ENCODE data around the gene PCNX2. TPM values are rescaled to one million over a fixed set of nuclear protein-coding genes. Genes with fewer than 3 reads are reported as not detected.

Gene PCNX2
- total RNA-seq, 1 experiment from 2014 or later: 20.2 TPM

DNA sequence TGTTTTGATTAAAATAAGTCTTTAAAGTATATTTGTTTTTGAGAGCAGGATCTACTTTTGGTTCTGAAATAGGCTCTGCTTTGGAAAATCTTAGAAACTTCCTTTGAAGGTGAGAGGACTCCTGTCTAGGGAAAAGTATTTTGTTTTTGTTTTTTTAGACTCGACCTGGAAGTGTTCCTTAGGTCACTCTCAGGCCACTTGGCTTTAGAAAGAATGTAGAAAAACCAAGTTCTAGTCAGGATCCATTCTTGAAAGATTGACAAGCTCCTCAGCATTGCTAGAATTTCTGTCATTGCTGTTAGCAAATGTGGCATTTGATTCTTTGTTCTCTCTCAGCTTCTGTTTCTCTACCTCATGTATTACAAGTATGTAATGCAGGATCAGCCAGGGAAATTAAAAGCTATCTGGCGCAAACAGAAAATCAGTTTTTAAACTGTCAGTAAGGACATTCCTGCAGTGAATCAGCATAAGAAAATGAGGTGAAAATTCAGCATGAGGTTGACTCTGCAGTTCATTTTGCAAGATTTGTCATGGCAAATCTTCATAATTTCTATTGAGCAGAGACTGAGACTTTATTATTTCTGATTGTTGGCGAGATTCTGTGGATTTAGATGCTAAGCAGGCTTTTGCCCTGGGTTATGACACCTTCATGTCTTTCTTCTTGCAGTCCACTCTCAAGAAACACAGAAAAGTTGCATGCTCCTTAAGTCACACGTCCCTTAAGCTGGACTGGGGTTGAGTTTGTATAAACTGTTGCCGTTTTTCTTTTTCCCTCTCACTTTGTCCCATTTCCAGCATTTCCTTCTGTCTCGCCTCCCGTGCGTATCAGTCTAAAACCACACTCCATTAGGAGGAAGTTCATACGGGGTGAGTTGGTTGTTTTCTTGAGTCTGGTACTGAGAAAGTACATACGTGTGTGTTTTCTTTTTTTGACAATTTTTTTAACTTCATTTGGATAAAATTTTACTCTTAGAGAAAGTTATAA is 332.5 kb downstream of the PCNX2 start:
- no peak for DNase-seq (ENCODE audit: low spot score)

DNA sequence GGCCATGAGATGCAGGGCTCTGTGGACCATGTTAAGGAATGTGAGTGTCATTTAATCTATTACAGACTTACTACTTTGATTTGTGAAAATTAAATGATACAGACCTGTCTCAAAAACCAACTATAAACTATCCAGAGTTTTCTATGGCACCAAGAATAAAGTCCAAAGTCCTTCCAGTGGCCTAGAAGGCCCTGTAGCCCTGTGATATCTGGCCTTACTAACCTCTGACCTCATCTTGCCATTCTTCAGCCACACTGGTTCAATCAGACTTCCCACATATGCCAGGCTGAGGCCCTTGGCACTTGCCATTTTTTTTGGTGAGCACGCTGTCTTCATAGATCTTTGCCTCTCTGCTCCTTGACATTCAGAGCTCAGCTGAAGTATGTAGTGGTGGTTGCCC is 337.5 kb downstream of the PCNX2 start:
- DNase-seq (ENCODE audit: low spot score): no peak

GRCh38 chr1:232956081-232956480 is 339.4 kb downstream of the PCNX2 start:
- DNase-seq (ENCODE audit: low spot score): no peak

DNA sequence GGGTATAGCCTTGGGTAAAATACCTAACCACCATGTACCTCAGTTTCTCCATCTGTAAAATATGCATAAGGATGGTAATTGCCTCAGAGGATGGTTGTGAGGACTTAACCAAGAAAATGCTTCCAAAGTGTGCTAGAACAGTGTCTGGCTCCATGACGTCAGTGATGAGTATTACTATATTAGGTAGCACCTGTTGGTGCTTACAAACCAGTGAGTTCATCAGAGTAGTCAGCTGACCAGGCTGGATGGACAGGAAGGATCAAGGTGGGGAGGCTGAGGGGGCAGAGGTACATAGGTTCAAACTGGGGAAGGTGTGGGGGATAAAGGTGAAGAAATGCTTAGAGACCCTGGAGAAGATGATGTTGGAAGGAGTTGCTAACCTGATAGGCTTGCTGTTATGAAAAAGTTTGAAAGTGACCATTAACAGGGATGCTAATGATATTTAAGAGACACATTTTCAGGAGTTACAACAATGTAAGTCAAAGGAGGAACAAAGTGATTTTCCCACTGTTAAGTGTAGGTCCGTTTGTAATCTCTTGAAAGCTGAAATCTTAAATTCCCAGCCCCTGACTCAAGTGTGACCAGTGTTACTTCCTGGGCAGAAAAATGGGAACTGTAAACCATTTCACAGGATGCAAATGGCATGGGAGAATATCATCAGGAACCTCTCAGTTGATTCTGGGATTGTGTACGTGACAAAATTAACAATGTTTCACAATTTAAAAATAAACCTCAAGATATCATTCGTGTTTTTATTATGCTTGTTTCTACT is 340.7 kb downstream of the PCNX2 start:
- DNase-seq (ENCODE audit: low spot score): no peak

GRCh38 chr1:232952514-232953499 is 342.7 kb downstream of the PCNX2 start:
- peak; percentile 70 for DNase-seq (ENCODE audit: low spot score)

- DNase-seq (ENCODE audit: low spot score): no peak
Observed at GRCh38 chr1:232951605-232952004, 343.9 kb downstream of the PCNX2 start.

DNA sequence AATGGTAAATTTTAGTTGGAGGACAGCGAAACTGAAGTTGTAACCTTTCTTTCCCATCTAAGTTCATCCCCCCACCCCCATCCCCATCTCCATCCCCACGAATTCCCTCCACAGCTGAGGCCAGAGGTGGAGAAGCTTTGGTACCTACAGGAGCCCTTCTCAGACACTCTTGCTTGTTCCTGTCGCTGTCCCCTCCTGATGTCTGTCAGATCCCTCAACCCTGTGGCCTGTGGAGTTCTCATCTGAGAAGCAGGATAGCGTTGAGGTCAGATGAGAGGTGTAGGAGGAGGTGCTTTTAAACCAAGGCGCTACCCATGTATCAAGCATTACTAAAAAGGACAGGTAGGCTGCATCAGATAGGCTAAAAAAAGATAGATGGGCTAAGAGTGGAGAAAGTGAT is 344.3 kb downstream of the PCNX2 start:
- peak; percentile 33 for DNase-seq (ENCODE audit: low spot score)

DNA sequence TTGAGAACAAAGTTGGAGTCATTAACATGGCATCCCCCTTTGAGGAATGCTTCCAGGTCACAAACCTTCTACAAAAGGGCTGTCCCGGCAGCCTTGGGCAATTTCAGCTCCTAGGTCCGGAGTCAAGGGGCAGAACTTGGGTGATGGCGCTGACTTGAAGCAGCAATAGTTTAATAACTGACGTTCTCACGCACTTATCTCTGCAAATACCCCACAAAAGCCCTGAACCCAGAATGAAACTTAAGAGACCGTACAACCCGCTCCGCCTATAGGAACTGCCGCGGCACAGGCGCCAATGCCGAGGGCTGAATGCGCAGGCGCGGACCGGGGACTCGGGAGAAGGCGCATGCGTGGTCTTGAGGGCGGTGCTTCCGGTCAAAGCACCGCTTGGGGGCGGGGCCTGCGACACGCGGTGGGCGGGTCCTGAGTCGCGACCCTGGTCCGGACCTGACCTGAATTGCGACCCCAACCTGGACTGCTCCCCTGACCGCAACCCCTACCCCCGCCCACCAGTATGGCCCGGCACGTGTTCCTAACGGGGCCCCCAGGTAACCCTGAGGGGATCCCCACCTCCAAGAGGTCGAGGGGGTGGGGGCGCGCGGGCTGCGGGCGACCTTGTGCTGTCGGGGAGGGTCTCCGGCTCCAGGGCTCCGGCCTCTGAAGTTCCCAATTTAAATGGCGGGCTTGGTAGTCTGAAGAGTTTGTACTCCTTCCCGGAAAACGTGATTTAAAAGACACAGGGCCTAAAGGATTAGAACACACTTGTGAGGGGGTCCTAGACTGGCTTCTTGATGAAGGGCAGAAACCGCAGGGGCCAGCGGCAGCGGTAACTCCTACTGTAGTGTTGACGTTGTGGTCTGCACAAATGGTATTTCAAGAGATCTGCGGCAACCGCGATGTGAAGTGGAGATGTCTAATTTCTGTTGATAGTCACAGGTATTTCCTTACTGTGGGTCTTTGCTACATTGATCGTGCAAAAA is 345.0 kb downstream of the PCNX2 start, which contains the start of gene NTPCR:
Gene NTPCR (plus strand): TSS at position 415 of the 980 bp plus-strand sequence. CDS start 100 bp downstream, at position 515.
- DNase-seq (ENCODE audit: low spot score): peak; percentile 96

GRCh38 chr1:232949636-232950196 is 345.8 kb downstream of the PCNX2 start:
- DNase-seq (ENCODE audit: low spot score): no peak

DNA sequence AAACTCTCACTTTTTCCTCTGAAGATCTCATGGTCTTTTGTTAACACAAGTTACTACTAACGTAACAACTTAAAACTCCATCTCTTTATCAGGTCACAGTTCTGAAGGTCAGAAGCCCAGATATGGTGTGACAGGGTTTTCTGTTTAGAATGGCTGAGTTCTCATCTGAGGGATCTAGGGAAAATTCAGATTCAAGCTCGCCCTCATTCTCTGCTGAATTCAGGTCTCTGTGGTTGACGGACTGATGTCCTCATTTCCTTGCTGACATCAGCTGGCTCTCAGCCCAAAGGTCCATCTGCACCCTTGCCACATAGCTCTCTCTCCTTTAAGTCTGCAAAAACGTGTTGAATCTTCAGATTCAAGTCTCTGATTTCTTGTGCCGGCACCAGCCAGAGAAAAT is 351.2 kb downstream of the PCNX2 start:
- DNase-seq (ENCODE audit: low spot score): no peak

- DNase-seq (ENCODE audit: low spot score): no peak
Observed at GRCh38 chr1:232943679-232944252, 351.8 kb downstream of the PCNX2 start.

- no peak for DNase-seq (ENCODE audit: low spot score)
Observed at GRCh38 chr1:232942413-232943294, 352.9 kb downstream of the PCNX2 start.

DNA sequence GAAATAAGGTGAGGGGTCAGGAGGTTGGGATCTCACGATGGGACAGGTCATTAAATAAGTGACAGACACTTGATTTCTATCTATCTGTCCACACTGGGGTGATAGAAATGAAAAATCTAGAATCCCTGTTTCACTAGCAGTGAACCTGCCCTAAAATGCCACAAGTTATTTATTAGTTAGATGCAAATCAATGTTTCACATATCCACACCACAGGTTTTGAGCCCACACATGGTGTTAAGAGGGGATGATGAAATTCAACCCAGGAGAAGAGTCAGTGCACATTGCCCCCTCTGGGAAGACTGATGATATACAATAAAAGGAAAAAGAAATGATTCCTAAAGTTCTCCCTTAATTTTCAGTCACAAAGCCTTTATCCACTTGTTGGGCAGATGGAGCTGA is 355.3 kb downstream of the PCNX2 start:
- DNase-seq (ENCODE audit: low spot score): no peak

- no peak for DNase-seq (ENCODE audit: low spot score)
Observed at GRCh38 chr1:232939748-232940147, 355.8 kb downstream of the PCNX2 start.

- DNase-seq (ENCODE audit: low spot score): no peak
Observed at GRCh38 chr1:232938926-232939325, 356.6 kb downstream of the PCNX2 start.

- DNase-seq (ENCODE audit: low spot score): no peak
Observed at GRCh38 chr1:232937741-232938375, 357.7 kb downstream of the PCNX2 start.

DNA sequence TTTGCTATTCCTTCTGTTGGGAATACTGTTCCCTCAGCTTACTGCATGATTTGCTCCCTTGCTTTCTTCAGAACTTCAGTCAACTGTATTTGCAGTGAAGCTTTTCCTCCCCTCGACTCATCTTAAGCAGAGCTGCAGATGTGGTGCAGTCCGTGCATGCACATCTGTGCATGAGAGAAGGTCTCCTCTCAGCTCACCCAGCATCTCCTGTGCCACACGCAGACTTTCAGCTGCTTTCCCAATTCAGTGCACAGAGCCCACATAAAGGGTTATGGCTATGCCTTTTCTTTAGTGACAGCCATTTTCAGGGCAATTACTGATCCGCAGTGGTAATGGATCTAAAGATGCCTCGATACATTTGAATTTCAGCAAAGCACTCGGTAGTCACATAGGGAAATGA is 358.6 kb downstream of the PCNX2 start:
- no peak for DNase-seq (ENCODE audit: low spot score)

Measured in HT-29 (cell line).